ENCODE measurements around the gene ABHD11.

- TF ChIP-seq ZFX (IDR thresholded peaks at IDR 0.05) (no peak), CTCF (conservative IDR thresholded peaks at IDR 0.05) (no peak)
These were observed 10.7 kb downstream of the ABHD11 start for GRCh38 chr7:73727952-73728351.

Measured in C4-2B (cell line).